ENCODE results near the gene ZNF862. TPM values are rescaled to one million over a fixed set of nuclear protein-coding genes. Genes with fewer than 3 reads are reported as not detected.

The ZNF862 gene
- total RNA-seq, 4 donors from 2014 or later: 12.9 to 18.1 (median 14.7) TPM

DNA sequence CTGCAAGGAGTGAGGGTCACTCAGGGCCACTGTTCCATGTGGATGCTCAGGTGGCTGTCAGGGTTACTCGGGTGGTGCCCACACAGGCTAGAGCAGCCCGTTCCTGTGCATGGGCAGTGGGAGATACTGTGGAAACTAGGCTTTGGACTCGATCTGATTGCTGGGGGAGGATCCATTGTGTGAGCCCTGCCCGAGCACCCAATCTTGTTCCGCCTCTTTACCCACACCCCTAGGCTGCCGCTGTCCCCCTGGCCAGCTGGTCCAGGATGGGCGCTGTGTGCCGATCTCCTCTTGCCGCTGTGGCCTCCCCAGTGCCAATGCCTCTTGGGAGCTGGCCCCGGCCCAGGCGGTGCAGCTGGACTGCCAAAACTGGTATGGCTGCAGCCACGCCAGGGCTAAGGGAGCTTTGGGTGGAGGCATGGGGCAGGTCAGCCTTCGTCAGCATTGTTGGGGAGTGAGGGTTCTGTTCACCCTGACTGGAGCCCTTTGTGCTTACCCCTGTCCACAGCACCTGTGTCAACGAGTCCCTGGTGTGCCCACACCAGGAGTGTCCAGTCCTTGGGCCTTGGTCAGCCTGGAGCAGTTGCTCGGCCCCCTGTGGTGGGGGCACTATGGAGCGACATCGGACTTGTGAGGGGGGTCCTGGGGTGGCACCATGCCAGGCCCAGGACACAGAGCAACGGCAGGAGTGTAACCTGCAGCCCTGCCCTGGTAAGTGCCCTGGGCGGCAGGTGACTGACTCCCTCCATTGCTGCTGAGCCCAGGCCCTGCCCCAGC is 12.4 kb upstream of the ZNF862 start:
- TF ChIP-seq, protein P1, sequence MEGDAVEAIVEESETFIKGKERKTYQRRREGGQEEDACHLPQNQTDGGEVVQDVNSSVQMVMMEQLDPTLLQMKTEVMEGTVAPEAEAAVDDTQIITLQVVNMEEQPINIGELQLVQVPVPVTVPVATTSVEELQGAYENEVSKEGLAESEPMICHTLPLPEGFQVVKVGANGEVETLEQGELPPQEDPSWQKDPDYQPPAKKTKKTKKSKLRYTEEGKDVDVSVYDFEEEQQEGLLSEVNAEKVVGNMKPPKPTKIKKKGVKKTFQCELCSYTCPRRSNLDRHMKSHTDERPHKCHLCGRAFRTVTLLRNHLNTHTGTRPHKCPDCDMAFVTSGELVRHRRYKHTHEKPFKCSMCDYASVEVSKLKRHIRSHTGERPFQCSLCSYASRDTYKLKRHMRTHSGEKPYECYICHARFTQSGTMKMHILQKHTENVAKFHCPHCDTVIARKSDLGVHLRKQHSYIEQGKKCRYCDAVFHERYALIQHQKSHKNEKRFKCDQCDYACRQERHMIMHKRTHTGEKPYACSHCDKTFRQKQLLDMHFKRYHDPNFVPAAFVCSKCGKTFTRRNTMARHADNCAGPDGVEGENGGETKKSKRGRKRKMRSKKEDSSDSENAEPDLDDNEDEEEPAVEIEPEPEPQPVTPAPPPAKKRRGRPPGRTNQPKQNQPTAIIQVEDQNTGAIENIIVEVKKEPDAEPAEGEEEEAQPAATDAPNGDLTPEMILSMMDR (IDR thresholded peaks at IDR 0.05; ENCODE audit: low read depth): no peak

DNA sequence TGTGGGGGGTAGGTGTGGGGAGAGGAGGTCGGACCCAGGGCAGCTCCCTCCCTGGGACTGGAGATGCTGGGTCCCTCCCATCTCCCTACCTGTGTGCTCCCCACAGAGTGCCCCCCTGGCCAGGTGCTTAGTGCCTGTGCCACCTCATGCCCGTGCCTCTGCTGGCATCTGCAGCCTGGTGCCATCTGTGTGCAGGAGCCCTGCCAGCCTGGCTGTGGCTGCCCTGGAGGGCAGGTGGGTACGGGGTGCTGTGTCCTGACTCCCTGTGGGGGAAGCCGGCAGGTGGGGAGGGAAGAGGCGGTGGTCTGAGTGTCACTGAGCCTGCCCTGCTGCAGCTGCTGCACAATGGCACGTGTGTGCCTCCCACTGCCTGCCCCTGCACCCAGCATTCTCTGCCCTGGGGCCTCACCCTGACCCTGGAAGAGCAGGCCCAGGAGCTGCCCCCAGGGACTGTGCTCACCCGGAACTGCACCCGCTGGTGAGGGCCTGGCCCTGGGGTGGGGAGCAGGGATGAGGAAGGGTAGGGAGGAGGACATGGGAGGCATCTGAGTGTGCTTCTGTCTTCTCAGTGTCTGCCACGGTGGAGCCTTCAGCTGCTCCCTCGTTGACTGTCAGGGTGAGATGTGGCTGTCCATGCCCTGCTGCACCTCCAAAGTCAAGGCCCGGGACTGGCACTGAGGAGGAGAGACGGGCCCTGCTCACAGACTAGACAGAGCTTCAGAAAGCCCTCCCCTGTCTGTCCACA is 11.7 kb upstream of the ZNF862 start:
- TF ChIP-seq, protein P1 (IDR thresholded peaks at IDR 0.05; ENCODE audit: low read depth): no peak

DNA sequence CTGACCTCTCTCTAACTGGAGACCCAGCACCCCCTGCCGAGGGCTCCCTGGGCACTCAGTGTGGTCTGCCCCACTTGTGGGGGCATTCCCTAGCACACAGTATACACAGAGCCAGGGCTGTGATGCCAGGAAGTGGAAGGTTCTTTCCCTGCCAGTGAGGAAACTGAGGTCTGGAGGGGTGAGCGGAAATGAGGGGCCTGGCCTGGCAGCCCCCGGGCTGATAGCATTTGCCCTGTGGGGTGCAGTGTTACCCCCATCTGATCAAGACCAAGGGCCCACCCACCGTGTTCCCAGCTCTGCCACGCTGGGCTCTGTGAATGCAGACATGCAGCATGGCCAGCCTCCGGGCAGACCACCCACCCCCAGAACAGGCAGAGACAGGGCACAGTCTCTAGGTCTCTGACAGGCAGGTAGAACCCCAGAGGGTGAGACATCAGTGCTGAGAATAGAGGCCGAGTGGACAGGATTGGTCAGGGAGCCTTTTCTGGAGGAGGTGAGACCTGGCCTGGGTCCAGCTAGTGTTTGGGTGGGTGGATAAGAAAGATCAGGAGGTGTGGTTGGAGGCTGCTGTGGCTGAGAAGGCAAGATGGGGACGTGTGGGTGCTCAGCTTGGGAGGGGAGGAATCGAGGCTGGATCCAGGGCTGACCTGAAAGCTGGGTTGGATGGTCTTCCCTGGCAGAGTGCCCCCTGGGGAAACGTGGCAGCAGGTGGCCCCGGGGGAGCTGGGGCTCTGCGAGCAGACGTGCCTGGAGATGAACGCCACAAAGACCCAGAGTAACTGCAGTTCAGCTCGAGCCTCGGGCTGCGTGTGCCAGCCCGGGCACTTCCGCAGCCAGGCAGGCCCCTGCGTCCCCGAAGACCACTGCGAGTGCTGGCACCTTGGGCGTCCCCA is 10.8 kb upstream of the ZNF862 start:
- TF ChIP-seq, protein P1 (IDR thresholded peaks at IDR 0.05; ENCODE audit: low read depth): no peak

DNA sequence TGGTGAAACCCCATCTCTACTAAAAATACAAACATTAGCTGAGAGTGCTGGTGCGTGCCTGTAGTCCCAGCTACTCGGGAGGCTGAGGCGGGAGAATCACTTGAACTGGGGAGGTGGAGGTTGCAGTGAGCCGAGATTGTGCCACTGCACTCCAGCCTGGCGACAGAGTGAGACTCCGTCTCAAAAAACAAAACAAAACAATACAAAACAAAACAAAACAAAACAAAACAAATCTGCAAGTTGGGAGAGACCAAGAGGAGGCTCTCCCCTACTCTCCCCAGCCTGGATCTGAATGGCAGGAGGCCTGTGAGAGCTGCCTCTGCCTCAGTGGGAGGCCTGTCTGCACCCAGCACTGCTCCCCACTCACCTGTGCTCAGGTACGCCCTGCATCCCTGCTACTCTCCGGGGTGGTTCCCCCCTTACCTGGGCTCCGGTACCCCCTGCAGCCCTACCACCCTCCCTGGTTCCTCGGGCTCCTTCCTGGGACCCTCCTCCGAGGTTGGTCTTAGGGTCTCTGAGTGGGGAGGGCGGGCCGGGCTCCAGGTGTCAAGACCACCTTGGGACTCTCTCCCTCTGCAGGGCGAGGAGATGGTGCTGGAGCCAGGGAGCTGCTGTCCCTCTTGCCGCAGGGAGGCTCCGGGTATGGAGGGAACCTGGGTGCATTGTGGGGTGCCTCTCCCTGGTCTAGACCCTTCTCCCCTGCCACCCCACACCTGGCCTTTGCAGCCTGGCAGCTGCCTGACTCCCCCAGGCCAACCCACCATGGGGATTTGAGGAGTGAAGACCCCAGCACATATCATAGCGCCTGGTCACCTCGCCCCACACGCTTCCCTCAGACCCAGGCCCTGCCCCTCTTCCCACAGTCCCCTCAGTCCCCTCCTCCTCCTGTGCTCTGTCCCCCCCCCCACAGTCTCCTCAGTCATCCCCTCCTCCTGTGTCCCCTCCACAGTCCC is 9.5 kb upstream of the ZNF862 start:
- TF ChIP-seq, protein P1 (IDR thresholded peaks at IDR 0.05; ENCODE audit: low read depth): no peak

DNA sequence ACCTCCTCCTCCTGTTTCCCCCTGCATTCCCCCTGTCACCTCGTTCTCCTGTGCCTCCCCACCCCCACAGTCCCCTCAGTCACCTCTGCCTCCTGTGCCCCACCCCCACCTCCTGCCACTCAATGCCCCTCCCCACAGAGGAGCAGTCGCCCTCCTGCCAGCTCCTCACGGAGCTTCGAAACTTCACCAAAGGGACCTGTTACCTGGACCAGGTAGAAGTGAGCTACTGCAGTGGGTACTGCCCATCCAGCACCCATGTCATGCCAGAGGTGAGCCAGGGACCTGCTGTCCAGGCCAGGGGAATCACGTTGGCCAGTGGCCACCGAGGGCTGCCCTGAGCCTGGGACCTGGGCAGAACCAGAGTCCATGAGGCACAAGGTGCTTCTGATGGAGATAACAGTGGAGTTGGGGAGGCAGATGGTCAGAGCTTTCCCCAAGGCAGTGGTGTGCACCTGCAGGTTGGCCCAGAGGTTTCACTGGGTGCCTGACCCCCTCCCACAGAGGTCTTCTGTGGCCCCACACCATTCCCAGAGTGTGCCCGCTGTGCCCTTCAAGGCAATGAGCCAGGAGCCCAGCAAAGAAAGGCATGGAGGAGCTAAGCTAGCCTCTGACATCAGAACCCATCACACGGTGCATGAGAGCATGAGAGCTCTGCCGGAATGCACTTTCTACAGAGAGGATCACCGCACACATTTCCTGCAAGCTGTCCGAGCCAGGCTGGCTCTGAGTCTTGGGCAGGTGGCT is 7.0 kb upstream of the ZNF862 start:
- TF ChIP-seq, protein P1 (IDR thresholded peaks at IDR 0.05; ENCODE audit: low read depth): no peak

DNA sequence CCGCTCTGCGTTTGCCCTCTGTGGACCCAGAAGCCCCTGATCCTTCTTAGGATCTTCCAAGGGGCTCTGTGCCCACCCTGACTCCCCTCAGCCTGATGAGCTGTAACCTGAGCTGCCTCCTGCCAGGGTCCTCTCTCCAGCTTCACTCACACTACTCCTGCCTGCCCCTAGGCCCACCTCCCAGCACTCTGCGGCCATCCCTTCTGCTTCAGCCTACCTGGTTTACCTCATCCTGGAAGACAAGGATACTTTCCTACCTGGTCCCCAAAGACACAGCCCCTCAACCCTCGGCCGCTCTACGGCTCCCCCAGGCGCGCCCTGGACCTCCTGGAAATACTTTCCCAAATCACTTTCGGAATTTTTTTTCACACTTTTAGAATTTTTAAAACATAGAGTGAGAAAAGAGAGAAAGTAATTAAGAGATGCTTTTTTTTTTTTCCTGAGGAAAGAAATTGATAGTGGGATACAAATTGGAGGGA is 6.4 kb upstream of the ZNF862 start:
- TF ChIP-seq, protein P1 (IDR thresholded peaks at IDR 0.05; ENCODE audit: low read depth): no peak
